ENCODE results near the gene CCDC6.
"Not testable (repeated sequence)": the region's sequence is repeated elsewhere in the genome, so short reads cannot be mapped to it uniquely, and the experiment has no call there.

CCDC6 gene

GRCh38 chr10:59898125-59898835 is 8.1 kb downstream of the CCDC6 start:
- Mint-ChIP-seq H3K36me3 (peaks cover 7% of the 10 kb centered on the region), H3K9me3 (ENCODE audit: low read depth) (no peaks in the 10 kb centered on the region), H3K27ac (no peak overlapping the region), H3K27me3 (no peaks in the 10 kb centered on the region), H3K4me1 (ENCODE audit: low read depth) (peaks cover 70% of the 10 kb centered on the region), H3K4me3 (no peak overlapping the region)

GRCh38 chr10:59896191-59896590 is 10.2 kb downstream of the CCDC6 start:
- Mint-ChIP-seq H3K4me1 (ENCODE audit: low read depth) (peaks cover 69% of the 10 kb centered on the region), H3K36me3 (peaks cover 4% of the 10 kb centered on the region), H3K27me3 (no peaks in the 10 kb centered on the region), H3K4me3 (no peak overlapping the region), H3K9me3 (ENCODE audit: low read depth) (no peaks in the 10 kb centered on the region), H3K27ac (no peak overlapping the region)

- Mint-ChIP-seq H3K9me3 (ENCODE audit: low read depth) (no peaks in the 10 kb centered on the region), H3K27me3 (no peaks in the 10 kb centered on the region), H3K4me1 (ENCODE audit: low read depth) (peaks cover 65% of the 10 kb centered on the region), H3K27ac (no peak overlapping the region), H3K4me3 (no peak overlapping the region), H3K36me3 (peaks cover 4% of the 10 kb centered on the region)
These were observed 10.7 kb downstream of the CCDC6 start for GRCh38 chr10:59895629-59896116.

- peaks cover 60% of the 10 kb centered on the region for H3K4me1 Mint-ChIP-seq (ENCODE audit: low read depth)
These were observed 12.2 kb downstream of the CCDC6 start for GRCh38 chr10:59894114-59894513.

GRCh38 chr10:59892697-59893096 is 13.7 kb downstream of the CCDC6 start:
- H3K4me1 Mint-ChIP-seq (ENCODE audit: low read depth), result peaks cover 63% of the 10 kb centered on the region
- H3K9me3 Mint-ChIP-seq (ENCODE audit: low read depth), result no peaks in the 10 kb centered on the region
- no peak overlapping the region for H3K4me3 Mint-ChIP-seq
- no peak overlapping the region for H3K27ac Mint-ChIP-seq
- H3K36me3 Mint-ChIP-seq, result peaks cover 9% of the 10 kb centered on the region
- H3K27me3 Mint-ChIP-seq, result no peaks in the 10 kb centered on the region

More at GRCh38 chr10:59894114-59894513, 12.2 kb downstream of the CCDC6 start:
- Mint-ChIP-seq H3K27ac (no peak overlapping the region), H3K9me3 (ENCODE audit: low read depth) (no peaks in the 10 kb centered on the region), H3K4me3 (no peak overlapping the region), H3K27me3 (no peaks in the 10 kb centered on the region), H3K36me3 (peaks cover 9% of the 10 kb centered on the region)

GRCh38 chr10:59891936-59892335 is 14.4 kb downstream of the CCDC6 start:
- Mint-ChIP-seq H3K9me3 (ENCODE audit: low read depth) (no peaks in the 10 kb centered on the region), H3K27me3 (no peaks in the 10 kb centered on the region), H3K27ac (no peak overlapping the region), H3K4me3 (no peak overlapping the region), H3K4me1 (ENCODE audit: low read depth) (peaks cover 65% of the 10 kb centered on the region), H3K36me3 (peaks cover 11% of the 10 kb centered on the region)

GRCh38 chr10:59891349-59891748 is 15.0 kb downstream of the CCDC6 start:
- Mint-ChIP-seq H3K9me3 (ENCODE audit: low read depth) (no peaks in the 10 kb centered on the region), H3K27me3 (no peaks in the 10 kb centered on the region), H3K36me3 (peaks cover 13% of the 10 kb centered on the region), H3K4me3 (no peak overlapping the region), H3K4me1 (ENCODE audit: low read depth) (peaks cover 71% of the 10 kb centered on the region), H3K27ac (peak overlapping the region; percentile 13)

- Mint-ChIP-seq H3K4me1 (ENCODE audit: low read depth) (peaks cover 78% of the 10 kb centered on the region), H3K36me3 (peaks cover 13% of the 10 kb centered on the region), H3K9me3 (ENCODE audit: low read depth) (no peaks in the 10 kb centered on the region), H3K27ac (no peak overlapping the region), H3K27me3 (no peaks in the 10 kb centered on the region), H3K4me3 (no peak overlapping the region)
These were observed 17.4 kb downstream of the CCDC6 start for GRCh38 chr10:59888781-59889435.

GRCh38 chr10:59887972-59888640 is 18.2 kb downstream of the CCDC6 start:
- Mint-ChIP-seq H3K36me3 (peaks cover 16% of the 10 kb centered on the region), H3K4me3 (no peak overlapping the region), H3K4me1 (ENCODE audit: low read depth) (peaks cover 80% of the 10 kb centered on the region)

GRCh38 chr10:59887006-59887405 is 19.4 kb downstream of the CCDC6 start:
- Mint-ChIP-seq H3K4me1 (ENCODE audit: low read depth) (peaks cover 75% of the 10 kb centered on the region), H3K27me3 (no peaks in the 10 kb centered on the region), H3K36me3 (peaks cover 19% of the 10 kb centered on the region), H3K27ac (peak overlapping the region; percentile 24), H3K9me3 (ENCODE audit: low read depth) (no peaks in the 10 kb centered on the region), H3K4me3 (peak overlapping the region; percentile 63)

More at GRCh38 chr10:59887972-59888640, 18.2 kb downstream of the CCDC6 start:
- peak overlapping the region; percentile 34 for H3K27ac Mint-ChIP-seq
- no peaks in the 10 kb centered on the region for H3K27me3 Mint-ChIP-seq
- no peaks in the 10 kb centered on the region for H3K9me3 Mint-ChIP-seq (ENCODE audit: low read depth)

GRCh38 chr10:59885430-59886134 is 20.8 kb downstream of the CCDC6 start:
- H3K4me1 Mint-ChIP-seq (ENCODE audit: low read depth), result peaks cover 81% of the 10 kb centered on the region
- no peaks in the 10 kb centered on the region for H3K9me3 Mint-ChIP-seq (ENCODE audit: low read depth)
- H3K27ac Mint-ChIP-seq, result peak overlapping the region; percentile 64

GRCh38 chr10:59884893-59885292 is 21.5 kb downstream of the CCDC6 start:
- H3K27me3 Mint-ChIP-seq; H3K9me3 Mint-ChIP-seq (ENCODE audit: low read depth); H3K4me3 Mint-ChIP-seq; H3K27ac Mint-ChIP-seq: not testable (repeated sequence)
- Mint-ChIP-seq H3K36me3 (peaks cover 18% of the 10 kb centered on the region), H3K4me1 (ENCODE audit: low read depth) (peaks cover 83% of the 10 kb centered on the region)

More at GRCh38 chr10:59885430-59886134, 20.8 kb downstream of the CCDC6 start:
- H3K4me3 Mint-ChIP-seq, result peak overlapping the region; percentile 35
- H3K36me3 Mint-ChIP-seq, result peaks cover 23% of the 10 kb centered on the region
- H3K27me3 Mint-ChIP-seq, result no peaks in the 10 kb centered on the region

- peak overlapping the region; percentile 64 for H3K4me3 Mint-ChIP-seq
- H3K36me3 Mint-ChIP-seq, result peaks cover 16% of the 10 kb centered on the region
- H3K4me1 Mint-ChIP-seq (ENCODE audit: low read depth), result peaks cover 83% of the 10 kb centered on the region
- H3K27me3 Mint-ChIP-seq, result no peaks in the 10 kb centered on the region
- peak overlapping the region; percentile 78 for H3K27ac Mint-ChIP-seq
- H3K9me3 Mint-ChIP-seq (ENCODE audit: low read depth), result no peaks in the 10 kb centered on the region
These were observed 24.7 kb downstream of the CCDC6 start for GRCh38 chr10:59881640-59882039.

GRCh38 chr10:59880971-59881510 is 25.3 kb downstream of the CCDC6 start:
- Mint-ChIP-seq H3K4me1 (ENCODE audit: low read depth) (peaks cover 80% of the 10 kb centered on the region), H3K4me3 (peak overlapping the region; percentile 64), H3K9me3 (ENCODE audit: low read depth) (no peaks in the 10 kb centered on the region), H3K27ac (peak overlapping the region; percentile 78), H3K36me3 (peaks cover 16% of the 10 kb centered on the region), H3K27me3 (no peaks in the 10 kb centered on the region)

Data from activated naive CD8-positive, alpha-beta T cell (primary cell).